H1 (cell line): ENCODE data around the gene TNIK. TPM values are rescaled to one million over a fixed set of nuclear protein-coding genes. Genes with fewer than 3 reads are reported as not detected.

Experiments
- CBX5 ChIP-seq: fragments of 300-800, 300-1000 bp; sonication (generic); IDR thresholded peaks from 2 replicates; pipeline ENCODE4 v1.7.1; 2016; ENCODE audit warnings: antibody characterized with exemption, low read length, low read depth
- MAX ChIP-seq: IDR thresholded peaks from 2 replicates; pipeline ENCODE4 v1.6.1; 2012; ENCODE audit warnings: inconsistent platforms
- TEAD4 ChIP-seq: IDR thresholded peaks from 2 replicates; pipeline ENCODE4 v1.6.1; 2012; ENCODE audit warnings: low read depth, low read length, inconsistent platforms, mixed read lengths
- polyA plus RNA-seq, 7 experiments: library from polyadenylated mRNA; depleted of rRNA in 3 of 7; stranded (reverse) in 5 of 7; unstranded in 2 of 7; fragments of >200 nt in 5 of 7; fragments of 200-250 nt in 2 of 7; gene quantifications; 1 replicate in 5 of 7; 2 replicates in 1 of 7; 4 replicates in 1 of 7; pipeline versions ENCODE4 v1.2.1 to v1.2.3, GENCODE V29; 2011 to 2013; ENCODE audit warnings: missing spikeins in 2 of 7, mixed read lengths in 2 of 7
- total RNA-seq: library from RNA; stranded (reverse); fragmentation: NEBNext Ultra II Directional; extraction: Animal tissue kit (Norgen Biotek cat#: 25700); gene quantifications from 2 replicates; pipeline ENCODE4 v1.2.1, GENCODE V29; 2021

The TNIK gene
- total and polyA plus RNA-seq, 2 of the 8 experiments (the other 6 are each of a cell fraction or from before 2014, with no cell fraction given) = 7.4 to 42.0 TPM

GRCh38 chr3:171092467-171092911, 367.7 kb downstream of the TNIK start (continued):
- TF ChIP-seq TEAD4 = no peak
- no peak for TF ChIP-seq MAX
- no peak for TF ChIP-seq CBX5
